ENCODE data around the gene TMEM203. TPM values are rescaled to one million over a fixed set of nuclear protein-coding genes. Genes with fewer than 3 reads are reported as not detected.
A peak's percentile ranks its signal among the peaks of the same experiment; 100 is the strongest.

TMEM203 gene
- total and polyA plus RNA-seq, 4 donors, result 19.9 to 27.5 (median 21.5) TPM

DNA sequence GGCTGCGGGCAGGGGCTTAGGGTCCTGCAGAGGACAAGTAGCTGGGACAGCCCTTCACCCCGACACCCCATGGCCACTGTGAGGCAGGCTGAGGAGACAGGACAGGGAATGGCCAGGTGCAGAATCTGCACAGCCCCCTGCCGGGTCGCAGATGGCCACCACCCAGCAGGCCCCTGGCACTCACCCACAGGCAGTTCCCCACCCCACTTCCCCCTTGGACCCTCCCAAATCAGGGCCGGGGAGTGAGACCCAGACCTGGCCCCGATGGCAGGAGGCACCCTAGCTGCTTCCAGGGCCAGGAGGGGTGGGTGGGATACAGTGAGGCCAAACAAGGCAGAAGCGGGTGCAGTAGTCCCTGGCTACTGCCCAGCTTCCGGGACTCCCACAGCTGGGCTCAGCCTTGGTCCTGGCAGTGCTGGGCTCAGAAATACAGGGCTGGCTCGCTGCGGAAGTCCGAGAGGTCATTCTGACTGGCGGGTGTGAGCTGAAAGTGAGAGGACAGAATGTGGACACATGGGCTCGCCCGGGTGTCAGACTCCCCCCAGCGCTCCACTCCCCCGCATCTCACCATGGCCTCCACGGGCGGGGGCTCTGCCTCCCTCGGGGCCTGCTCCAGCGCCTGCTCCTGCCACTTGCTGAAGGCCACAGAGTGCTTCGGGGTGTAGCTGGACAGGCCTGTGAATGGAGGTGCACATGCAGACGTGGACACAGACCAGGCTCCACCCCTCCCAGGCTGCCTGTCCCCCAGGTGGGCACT lies 13.6 kb downstream of the TMEM203 start (continued):
- no peak for TF ChIP-seq SP1 (IDR thresholded peaks at IDR 0.05)
- no peak for TF ChIP-seq TAF1 (conservative IDR thresholded peaks at IDR 0.05)
- TF ChIP-seq ATF3 (IDR thresholded peaks at IDR 0.05), result no peak
- no peak for TF ChIP-seq NR2F2 (IDR thresholded peaks at IDR 0.05)
- no peak for TF ChIP-seq GABPA (IDR thresholded peaks at IDR 0.05 in 1 of 2, conservative IDR thresholded peaks at IDR 0.05 in 1 of 2)

- WGBS, result 84% methylated on average over 3 of the region's 3 CpGs
- TF ChIP-seq, protein P1, sequence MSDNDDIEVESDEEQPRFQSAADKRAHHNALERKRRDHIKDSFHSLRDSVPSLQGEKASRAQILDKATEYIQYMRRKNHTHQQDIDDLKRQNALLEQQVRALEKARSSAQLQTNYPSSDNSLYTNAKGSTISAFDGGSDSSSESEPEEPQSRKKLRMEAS (IDR thresholded peaks at IDR 0.05), result no peak
- TF ChIP-seq TAF1 (conservative IDR thresholded peaks at IDR 0.05) (no peak), HNF4A (conservative IDR thresholded peaks at IDR 0.05) (no peak), JUND (IDR thresholded peaks at IDR 0.05) (no peak), RXRA (IDR thresholded peaks at IDR 0.05) (no peak)
- DNase-seq (ENCODE audit: low spot score), result no peak
- H3K9me3 ChIP-seq (ENCODE audit: control insufficient read depth in 4 of 4, low read length in 3 of 4), result no peaks in the 10 kb centered on the region
- no peak overlapping the region for H3K9ac ChIP-seq (ENCODE audit: low read depth in 1 of 2, low read length in 2 of 2)
- H3K36me3 ChIP-seq (ENCODE audit: control insufficient read depth in 4 of 4, insufficient read depth in 3 of 4, low read depth in 1 of 4, low read length in 3 of 4), result peaks cover 3 to 17% (median 5%) of the 10 kb centered on the region in 4 donors
- no peak overlapping the region for H3K27ac ChIP-seq (ENCODE audit: low read depth in 1 of 2, low read length in 2 of 2)
- peaks cover 38 to 71% (median 59%) of the 10 kb centered on the region in 4 donors for H3K4me1 ChIP-seq (ENCODE audit: control insufficient read depth in 4 of 4, insufficient read depth in 4 of 4, low read length in 3 of 4)
- no peaks in the 10 kb centered on the region for H3K27me3 ChIP-seq (ENCODE audit: control insufficient read depth in 4 of 4, insufficient read depth in 4 of 4, low read length in 3 of 4)
- no peak overlapping the region for H3K4me3 ChIP-seq (ENCODE audit: low read depth in 1 of 3, low read length in 3 of 3)
Measured at GRCh38 chr9:137191245-137191644, 14.2 kb downstream of the TMEM203 start.

DNA sequence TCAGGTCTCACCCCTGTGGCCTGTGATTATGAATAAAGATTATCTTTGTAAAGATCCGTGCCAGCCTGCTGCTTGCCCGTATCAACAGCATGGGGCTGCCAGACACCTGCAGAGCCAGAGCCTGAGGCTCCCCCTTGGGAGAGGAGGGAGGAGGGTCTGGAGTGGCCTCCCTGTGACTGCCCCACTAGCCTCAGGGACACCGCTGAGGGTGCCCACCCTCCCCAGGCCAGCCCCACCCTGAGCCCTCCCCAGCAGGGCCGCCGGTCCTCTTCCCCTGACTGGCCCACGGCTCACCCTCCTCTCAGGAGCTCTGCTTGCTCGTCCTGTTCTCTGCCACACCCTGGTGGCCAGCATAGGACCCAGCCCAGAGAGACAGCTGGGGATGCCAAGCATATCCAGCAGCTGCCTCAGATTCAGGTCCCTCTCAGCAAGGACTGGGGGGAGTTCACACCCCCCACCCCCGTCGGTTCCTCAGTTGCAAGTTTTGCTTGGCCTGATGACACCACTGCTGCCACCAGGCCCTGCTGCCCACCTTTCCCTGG lies 15.1 kb downstream of the TMEM203 start:
- 77% methylated on average over 9 of the region's 9 CpGs for WGBS
- H3K4me1 ChIP-seq (ENCODE audit: control insufficient read depth in 4 of 4, insufficient read depth in 4 of 4, low read length in 3 of 4), result peaks cover 32 to 67% (median 53%) of the 10 kb centered on the region in 4 donors
- no peak overlapping the region for H3K4me3 ChIP-seq (ENCODE audit: low read depth in 1 of 3, low read length in 3 of 3)
- H3K9ac ChIP-seq (ENCODE audit: low read depth in 1 of 2, low read length in 2 of 2), result no peak overlapping the region
- no peaks in the 10 kb centered on the region for H3K9me3 ChIP-seq (ENCODE audit: control insufficient read depth in 4 of 4, low read length in 3 of 4)
- no peak for DNase-seq (ENCODE audit: low spot score)
- no peaks in the 10 kb centered on the region for H3K27me3 ChIP-seq (ENCODE audit: control insufficient read depth in 4 of 4, insufficient read depth in 4 of 4, low read length in 3 of 4)
- H3K27ac ChIP-seq (ENCODE audit: low read depth in 1 of 2, low read length in 2 of 2), result no peak overlapping the region
- TF ChIP-seq RAD21 (IDR thresholded peaks at IDR 0.05), result peak in 1 of 2 donors; percentile 18
- no peak for TF ChIP-seq ATF3 (IDR thresholded peaks at IDR 0.05)
- peaks cover 3 to 24% (median 6%) of the 10 kb centered on the region in 4 donors for H3K36me3 ChIP-seq (ENCODE audit: control insufficient read depth in 4 of 4, insufficient read depth in 3 of 4, low read depth in 1 of 4, low read length in 3 of 4)

- TF ChIP-seq, protein P2, sequence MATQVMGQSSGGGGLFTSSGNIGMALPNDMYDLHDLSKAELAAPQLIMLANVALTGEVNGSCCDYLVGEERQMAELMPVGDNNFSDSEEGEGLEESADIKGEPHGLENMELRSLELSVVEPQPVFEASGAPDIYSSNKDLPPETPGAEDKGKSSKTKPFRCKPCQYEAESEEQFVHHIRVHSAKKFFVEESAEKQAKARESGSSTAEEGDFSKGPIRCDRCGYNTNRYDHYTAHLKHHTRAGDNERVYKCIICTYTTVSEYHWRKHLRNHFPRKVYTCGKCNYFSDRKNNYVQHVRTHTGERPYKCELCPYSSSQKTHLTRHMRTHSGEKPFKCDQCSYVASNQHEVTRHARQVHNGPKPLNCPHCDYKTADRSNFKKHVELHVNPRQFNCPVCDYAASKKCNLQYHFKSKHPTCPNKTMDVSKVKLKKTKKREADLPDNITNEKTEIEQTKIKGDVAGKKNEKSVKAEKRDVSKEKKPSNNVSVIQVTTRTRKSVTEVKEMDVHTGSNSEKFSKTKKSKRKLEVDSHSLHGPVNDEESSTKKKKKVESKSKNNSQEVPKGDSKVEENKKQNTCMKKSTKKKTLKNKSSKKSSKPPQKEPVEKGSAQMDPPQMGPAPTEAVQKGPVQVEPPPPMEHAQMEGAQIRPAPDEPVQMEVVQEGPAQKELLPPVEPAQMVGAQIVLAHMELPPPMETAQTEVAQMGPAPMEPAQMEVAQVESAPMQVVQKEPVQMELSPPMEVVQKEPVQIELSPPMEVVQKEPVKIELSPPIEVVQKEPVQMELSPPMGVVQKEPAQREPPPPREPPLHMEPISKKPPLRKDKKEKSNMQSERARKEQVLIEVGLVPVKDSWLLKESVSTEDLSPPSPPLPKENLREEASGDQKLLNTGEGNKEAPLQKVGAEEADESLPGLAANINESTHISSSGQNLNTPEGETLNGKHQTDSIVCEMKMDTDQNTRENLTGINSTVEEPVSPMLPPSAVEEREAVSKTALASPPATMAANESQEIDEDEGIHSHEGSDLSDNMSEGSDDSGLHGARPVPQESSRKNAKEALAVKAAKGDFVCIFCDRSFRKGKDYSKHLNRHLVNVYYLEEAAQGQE (IDR thresholded peaks at IDR 0.05), result peak; percentile 80
- TF ChIP-seq FOXA1 (IDR thresholded peaks at IDR 0.05), result no peak
- Histone ChIP-seq H3K9me3 (ENCODE audit: control insufficient read depth in 4 of 4, low read length in 3 of 4) (no peaks in the 10 kb centered on the region), H3K27me3 (ENCODE audit: control insufficient read depth in 4 of 4, insufficient read depth in 4 of 4, low read length in 3 of 4) (no peaks in the 10 kb centered on the region), H3K4me3 (ENCODE audit: low read depth in 1 of 3, low read length in 3 of 3) (peak overlapping the region; percentile 74 to 92 (median 86)), H3K9ac (ENCODE audit: low read depth in 1 of 2, low read length in 2 of 2) (peak overlapping the region in 1 of 2 donors; percentile 34), H3K36me3 (ENCODE audit: control insufficient read depth in 4 of 4, insufficient read depth in 3 of 4, low read depth in 1 of 4, low read length in 3 of 4) (peaks cover 3 to 29% (median 6%) of the 10 kb centered on the region in 4 donors), H3K4me1 (ENCODE audit: control insufficient read depth in 4 of 4, insufficient read depth in 4 of 4, low read length in 3 of 4) (peaks cover 24 to 59% (median 45%) of the 10 kb centered on the region in 4 donors), H3K27ac (ENCODE audit: low read depth in 1 of 2, low read length in 2 of 2) (peak overlapping the region; percentile 90 to 92)
- WGBS, result 32% methylated on average over 23 of the region's 23 CpGs
- no peak for DNase-seq (ENCODE audit: low spot score)
Measured at GRCh38 chr9:137189297-137190295, 15.9 kb downstream of the TMEM203 start.
